ENCODE data around the gene CARD9.

Gene CARD9

GRCh38 chr9:136325358-136325757 is 48.1 kb downstream of the CARD9 start:
- Histone ChIP-seq H3K9ac (ENCODE audit: low read depth, low read length, poor library complexity) (no peak overlapping the region), H3K23ac (ENCODE audit: low read depth, low read length, poor library complexity) (peak overlapping the region; percentile 81), H3K27me3 (ENCODE audit: control insufficient read depth in 3 of 3, insufficient read depth in 3 of 3, low read depth in 1 of 3, low read length in 3 of 3) (no peaks in the 10 kb centered on the region), H3K27ac (replicated peaks; ENCODE audit: low read length) (no peak overlapping the region), H3K4me1 (ENCODE audit: control insufficient read depth in 2 of 2, insufficient read depth in 1 of 2, low read depth in 1 of 2, low read length in 2 of 2) (peaks cover 27 to 37% of the 10 kb centered on the region in 2 donors), H3K9me3 (replicated peaks in 1 of 2; ENCODE audit: control insufficient read depth in 2 of 2, insufficient read depth in 1 of 2, low read depth in 1 of 2, low read length in 2 of 2) (peaks cover 2 to 5% of the 10 kb centered on the region in 2 donors), H3K36me3 (replicated peaks in 1 of 2; ENCODE audit: control insufficient read depth in 2 of 2, insufficient read depth in 2 of 2, low read length in 2 of 2) (no peaks in the 10 kb centered on the region), H3K18ac (ENCODE audit: low read length) (peak overlapping the region; percentile 38), H2BK5ac (ENCODE audit: low read length) (peak overlapping the region; percentile 25), H3K4me2 (ENCODE audit: insufficient read depth, low read length, poor library complexity, severe bottlenecking) (no peak overlapping the region), H3K79me1 (ENCODE audit: low read depth, low read length) (peaks cover 22% of the 10 kb centered on the region), H4K91ac (ENCODE audit: low read depth, low read length, poor library complexity) (peak overlapping the region; percentile 83), H2BK120ac (ENCODE audit: low read depth, low read length) (no peak overlapping the region), H4K8ac (ENCODE audit: low read depth, low read length) (no peak overlapping the region), H2AK5ac (ENCODE audit: low read depth, low read length) (peak overlapping the region; percentile 100), H3K4ac (ENCODE audit: low read length) (peak overlapping the region; percentile 19), H2BK12ac (ENCODE audit: low read length) (peak overlapping the region; percentile 2), H3K14ac (ENCODE audit: low read length) (peak overlapping the region; percentile 47), H2AFZ (ENCODE audit: low read length) (no peak overlapping the region), H3K4me3 (ENCODE audit: low read length in 2 of 2) (no peak overlapping the region), H2BK15ac (ENCODE audit: low read length) (peak overlapping the region; percentile 96)
- WGBS, 2 donors (ENCODE audit: extremely low coverage in 2 of 2, insufficient read length in 2 of 2, insufficient replicate concordance in 1 of 2) = no CpG with 5 or more reads among the region's 13 CpGs
- no peak for DNase-seq (ENCODE audit: low spot score)

GRCh38 chr9:136324501-136325300 is 48.8 kb downstream of the CARD9 start:
- Histone ChIP-seq H2BK5ac (ENCODE audit: low read length) (no peak overlapping the region), H3K14ac (ENCODE audit: low read length) (peak overlapping the region; percentile 87), H3K27ac (replicated peaks; ENCODE audit: low read length) (no peak overlapping the region), H3K4me2 (ENCODE audit: insufficient read depth, low read length, poor library complexity, severe bottlenecking) (no peak overlapping the region), H3K4me1 (ENCODE audit: control insufficient read depth in 2 of 2, insufficient read depth in 1 of 2, low read depth in 1 of 2, low read length in 2 of 2) (peaks cover 27 to 37% of the 10 kb centered on the region in 2 donors), H2AFZ (ENCODE audit: low read length) (no peak overlapping the region), H4K91ac (ENCODE audit: low read depth, low read length, poor library complexity) (peak overlapping the region; percentile 83), H2BK15ac (ENCODE audit: low read length) (peak overlapping the region; percentile 96), H3K9ac (ENCODE audit: low read depth, low read length, poor library complexity) (peak overlapping the region; percentile 32), H3K18ac (ENCODE audit: low read length) (peak overlapping the region; percentile 38), H4K8ac (ENCODE audit: low read depth, low read length) (no peak overlapping the region), H2AK5ac (ENCODE audit: low read depth, low read length) (peak overlapping the region; percentile 100), H3K4me3 (ENCODE audit: low read length in 2 of 2) (no peak overlapping the region), H2BK120ac (ENCODE audit: low read depth, low read length) (peak overlapping the region; percentile 13), H3K23ac (ENCODE audit: low read depth, low read length, poor library complexity) (peak overlapping the region; percentile 86), H3K79me1 (ENCODE audit: low read depth, low read length) (peaks cover 16% of the 10 kb centered on the region), H3K36me3 (replicated peaks in 1 of 2; ENCODE audit: control insufficient read depth in 2 of 2, insufficient read depth in 2 of 2, low read length in 2 of 2) (no peaks in the 10 kb centered on the region), H3K27me3 (ENCODE audit: control insufficient read depth in 3 of 3, insufficient read depth in 3 of 3, low read depth in 1 of 3, low read length in 3 of 3) (no peaks in the 10 kb centered on the region), H3K9me3 (replicated peaks in 1 of 2; ENCODE audit: control insufficient read depth in 2 of 2, insufficient read depth in 1 of 2, low read depth in 1 of 2, low read length in 2 of 2) (peaks cover 2 to 5% of the 10 kb centered on the region in 2 donors), H3K4ac (ENCODE audit: low read length) (no peak overlapping the region), H2BK12ac (ENCODE audit: low read length) (peak overlapping the region; percentile 65)
- no peak for DNase-seq (ENCODE audit: low spot score)
- WGBS, 2 donors (ENCODE audit: extremely low coverage in 2 of 2, insufficient read length in 2 of 2, insufficient replicate concordance in 1 of 2) = no CpG with 5 or more reads among the region's 24 CpGs

- Histone ChIP-seq H3K79me1 (ENCODE audit: low read depth, low read length) (peaks cover 6% of the 10 kb centered on the region), H3K9me3 (replicated peaks in 1 of 2; ENCODE audit: control insufficient read depth in 2 of 2, insufficient read depth in 1 of 2, low read depth in 1 of 2, low read length in 2 of 2) (peaks cover 2 to 5% of the 10 kb centered on the region in 2 donors), H3K4me2 (ENCODE audit: insufficient read depth, low read length, poor library complexity, severe bottlenecking) (no peak overlapping the region), H4K91ac (ENCODE audit: low read depth, low read length, poor library complexity) (no peak overlapping the region), H3K18ac (ENCODE audit: low read length) (peak overlapping the region; percentile 15), H3K4ac (ENCODE audit: low read length) (peak overlapping the region; percentile 86), H3K27ac (replicated peaks; ENCODE audit: low read length) (no peak overlapping the region), H3K36me3 (replicated peaks in 1 of 2; ENCODE audit: control insufficient read depth in 2 of 2, insufficient read depth in 2 of 2, low read length in 2 of 2) (no peaks in the 10 kb centered on the region), H3K4me3 (ENCODE audit: low read length in 2 of 2) (no peak overlapping the region), H3K23ac (ENCODE audit: low read depth, low read length, poor library complexity) (peak overlapping the region; percentile 47), H2AK5ac (ENCODE audit: low read depth, low read length) (peak overlapping the region; percentile 96), H3K9ac (ENCODE audit: low read depth, low read length, poor library complexity) (no peak overlapping the region), H4K8ac (ENCODE audit: low read depth, low read length) (no peak overlapping the region), H3K4me1 (ENCODE audit: control insufficient read depth in 2 of 2, insufficient read depth in 1 of 2, low read depth in 1 of 2, low read length in 2 of 2) (peaks cover 19 to 36% of the 10 kb centered on the region in 2 donors), H3K27me3 (ENCODE audit: control insufficient read depth in 3 of 3, insufficient read depth in 3 of 3, low read depth in 1 of 3, low read length in 3 of 3) (no peaks in the 10 kb centered on the region), H2BK5ac (ENCODE audit: low read length) (peak overlapping the region; percentile 66), H2BK120ac (ENCODE audit: low read depth, low read length) (peak overlapping the region; percentile 13), H2BK12ac (ENCODE audit: low read length) (peak overlapping the region; percentile 69), H2AFZ (ENCODE audit: low read length) (no peak overlapping the region), H3K14ac (ENCODE audit: low read length) (no peak overlapping the region), H2BK15ac (ENCODE audit: low read length) (peak overlapping the region; percentile 77)
- no CpG with 5 or more reads among the region's 17 CpGs for WGBS, 2 donors (ENCODE audit: extremely low coverage in 2 of 2, insufficient read length in 2 of 2, insufficient replicate concordance in 1 of 2)
- no peak for DNase-seq (ENCODE audit: low spot score)
Measured at GRCh38 chr9:136323371-136323789, 50.1 kb downstream of the CARD9 start.

GRCh38 chr9:136322756-136323330 is 50.6 kb downstream of the CARD9 start:
- Histone ChIP-seq H3K9ac (ENCODE audit: low read depth, low read length, poor library complexity) (peak overlapping the region; percentile 77), H2AFZ (ENCODE audit: low read length) (no peak overlapping the region), H3K27ac (replicated peaks; ENCODE audit: low read length) (no peak overlapping the region)

More at GRCh38 chr9:136322756-136323330, 50.6 kb downstream of the CARD9 start:
- peak overlapping the region; percentile 85 for H4K91ac ChIP-seq (ENCODE audit: low read depth, low read length, poor library complexity)
- H3K23ac ChIP-seq (ENCODE audit: low read depth, low read length, poor library complexity) = peak overlapping the region; percentile 91
- no peak overlapping the region for H3K14ac ChIP-seq (ENCODE audit: low read length)
- H3K36me3 ChIP-seq (replicated peaks in 1 of 2; ENCODE audit: control insufficient read depth in 2 of 2, insufficient read depth in 2 of 2, low read length in 2 of 2) = no peaks in the 10 kb centered on the region
- no peak overlapping the region for H4K8ac ChIP-seq (ENCODE audit: low read depth, low read length)
- H3K4me1 ChIP-seq (ENCODE audit: control insufficient read depth in 2 of 2, insufficient read depth in 1 of 2, low read depth in 1 of 2, low read length in 2 of 2) = peaks cover 18 to 36% of the 10 kb centered on the region in 2 donors
- peaks cover 2% of the 10 kb centered on the region for H3K79me1 ChIP-seq (ENCODE audit: low read depth, low read length)
- peak overlapping the region; percentile 79 for H3K18ac ChIP-seq (ENCODE audit: low read length)
- H3K4me3 ChIP-seq (ENCODE audit: low read length in 2 of 2) = no peak overlapping the region
- H2AK5ac ChIP-seq (ENCODE audit: low read depth, low read length) = peak overlapping the region; percentile 96
- H3K27me3 ChIP-seq (ENCODE audit: control insufficient read depth in 3 of 3, insufficient read depth in 3 of 3, low read depth in 1 of 3, low read length in 3 of 3) = no peaks in the 10 kb centered on the region
- no peak overlapping the region for H3K4me2 ChIP-seq (ENCODE audit: insufficient read depth, low read length, poor library complexity, severe bottlenecking)
- H3K9me3 ChIP-seq (replicated peaks in 1 of 2; ENCODE audit: control insufficient read depth in 2 of 2, insufficient read depth in 1 of 2, low read depth in 1 of 2, low read length in 2 of 2) = peaks cover 2 to 5% of the 10 kb centered on the region in 2 donors
- peak overlapping the region; percentile 77 for H2BK15ac ChIP-seq (ENCODE audit: low read length)
- peak overlapping the region; percentile 13 for H2BK120ac ChIP-seq (ENCODE audit: low read depth, low read length)
- no CpG with 5 or more reads among the region's 23 CpGs for WGBS, 2 donors (ENCODE audit: extremely low coverage in 2 of 2, insufficient read length in 2 of 2, insufficient replicate concordance in 1 of 2)
- no peak overlapping the region for H3K4ac ChIP-seq (ENCODE audit: low read length)
- H2BK5ac ChIP-seq (ENCODE audit: low read length) = peak overlapping the region; percentile 66
- no peak for DNase-seq (ENCODE audit: low spot score)
- H2BK12ac ChIP-seq (ENCODE audit: low read length) = peak overlapping the region; percentile 69
